ENCODE measurements around the gene ZNF142.

The ZNF142 gene

GRCh38 chr2:218648787-218649100 lies 10.7 kb downstream of the ZNF142 start:
- Histone ChIP-seq H3K4me1 (ENCODE audit: control extremely low read depth in 1 of 4, control insufficient read depth in 4 of 4, insufficient read depth in 4 of 4, low read length in 3 of 4) (no peaks in the 10 kb centered on the region), H3K27ac (ENCODE audit: insufficient read depth in 1 of 2, low read depth in 1 of 2, low read length in 2 of 2, poor library complexity in 1 of 2, severe bottlenecking in 2 of 2) (no peak overlapping the region), H3K9me3 (ENCODE audit: control extremely low read depth in 1 of 5, control insufficient read depth in 4 of 5, insufficient read depth in 2 of 5, low read depth in 1 of 5, low read length in 4 of 5) (no peaks in the 10 kb centered on the region), H3K4me3 (ENCODE audit: control insufficient read depth in 1 of 7, extremely low read depth in 1 of 7, insufficient read depth in 4 of 7, low read depth in 2 of 7, low read length in 6 of 7) (no peak overlapping the region), H3K27me3 (replicated peaks in 2 of 5; ENCODE audit: control insufficient read depth in 4 of 5, insufficient read depth in 5 of 5, low read length in 4 of 5) (no peaks in the 10 kb centered on the region), H3K36me3 (ENCODE audit: control insufficient read depth in 4 of 4, insufficient read depth in 4 of 4, low read length in 3 of 4) (peaks cover 18 to 91% (median 73%) of the 10 kb centered on the region in 4 experiments)
- POLR2A ChIA-PET = no interaction called here
- no peak for DNase-seq
- 94% methylated on average over 11 of the region's 11 CpGs for WGBS (ENCODE audit: insufficient coverage)
- CTCF ChIA-PET = interaction anchor here (1.0 to 11.1 kb wide), 7 partner anchors 9 to 200 kb away, joined by 3 to 75 read pairs (median 4); partner anchors contain the start of genes BCS1L, PLCD4 and ZNF142

DNA sequence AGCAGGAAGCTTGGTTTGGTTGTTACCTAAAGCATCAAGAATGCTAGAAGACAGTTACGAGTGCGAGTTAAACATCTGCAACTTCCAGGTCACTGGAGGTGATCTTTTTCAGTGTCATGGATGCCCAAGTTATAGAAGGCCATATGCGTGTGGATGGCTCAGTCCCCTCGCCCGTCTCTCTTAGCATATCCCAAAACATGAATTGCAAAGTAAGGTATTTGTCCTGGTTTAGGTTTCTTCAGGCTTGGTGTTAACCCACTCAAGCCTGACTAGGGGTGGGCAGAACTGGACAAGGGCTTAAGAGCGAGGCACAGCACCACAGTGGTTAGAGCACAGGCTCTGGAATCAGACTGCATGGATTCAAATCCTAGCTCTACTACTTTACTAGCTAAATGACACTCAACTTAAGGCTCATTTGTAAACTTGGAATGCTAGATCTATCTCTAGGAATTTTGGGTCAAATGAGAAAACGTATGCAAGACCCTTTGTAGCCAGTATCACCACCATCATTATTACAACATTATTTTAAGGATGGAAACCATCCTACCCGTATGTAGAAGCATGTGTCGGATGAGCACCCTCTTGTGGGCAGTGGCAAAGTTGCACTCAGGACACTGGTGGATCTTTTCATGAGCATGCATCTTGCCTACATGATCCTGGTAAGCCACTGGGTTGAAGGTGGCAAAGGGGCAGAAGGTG lies 11.2 kb downstream of the ZNF142 start:
- Histone ChIP-seq H3K4me1 (ENCODE audit: control extremely low read depth in 1 of 4, control insufficient read depth in 4 of 4, insufficient read depth in 4 of 4, low read length in 3 of 4) (no peaks in the 10 kb centered on the region), H3K9me3 (ENCODE audit: control extremely low read depth in 1 of 5, control insufficient read depth in 4 of 5, insufficient read depth in 2 of 5, low read depth in 1 of 5, low read length in 4 of 5) (no peaks in the 10 kb centered on the region), H3K4me3 (ENCODE audit: control insufficient read depth in 1 of 7, extremely low read depth in 1 of 7, insufficient read depth in 4 of 7, low read depth in 2 of 7, low read length in 6 of 7) (no peak overlapping the region), H3K27me3 (replicated peaks in 2 of 5; ENCODE audit: control insufficient read depth in 4 of 5, insufficient read depth in 5 of 5, low read length in 4 of 5) (no peaks in the 10 kb centered on the region), H3K36me3 (ENCODE audit: control insufficient read depth in 4 of 4, insufficient read depth in 4 of 4, low read length in 3 of 4) (peaks cover 18 to 92% (median 74%) of the 10 kb centered on the region in 4 experiments), H3K27ac (ENCODE audit: insufficient read depth in 1 of 2, low read depth in 1 of 2, low read length in 2 of 2, poor library complexity in 1 of 2, severe bottlenecking in 2 of 2) (no peak overlapping the region)
- ChIA-PET CTCF (interaction anchor here (1.0 to 11.1 kb wide), 7 partner anchors 9 to 355 kb away, joined by 3 to 75 read pairs (median 4); partner anchors contain the start of genes BCS1L, PLCD4 and ZNF142), POLR2A (no interaction called here)
- 82% methylated on average over 8 of the region's 9 CpGs for WGBS (ENCODE audit: insufficient coverage)
- peak; percentile 67 to 78 (median 72) for DNase-seq

- no peak overlapping the region for H3K27ac ChIP-seq (ENCODE audit: insufficient read depth in 1 of 2, low read depth in 1 of 2, low read length in 2 of 2, poor library complexity in 1 of 2, severe bottlenecking in 2 of 2)
- H3K9me3 ChIP-seq (ENCODE audit: control extremely low read depth in 1 of 5, control insufficient read depth in 4 of 5, insufficient read depth in 2 of 5, low read depth in 1 of 5, low read length in 4 of 5) = no peaks in the 10 kb centered on the region
- no CpG with 5 or more reads among the region's 1 CpG for WGBS (ENCODE audit: insufficient coverage)
- ChIA-PET CTCF (interaction anchor here (0.9 to 11.1 kb wide), 3 partner anchors 13 to 354 kb away, joined by 4 to 75 read pairs (median 4); partner anchors contain the start of genes BCS1L and ZNF142), POLR2A (no interaction called here)
- no peaks in the 10 kb centered on the region for H3K27me3 ChIP-seq (replicated peaks in 2 of 5; ENCODE audit: control insufficient read depth in 4 of 5, insufficient read depth in 5 of 5, low read length in 4 of 5)
- H3K4me1 ChIP-seq (ENCODE audit: control extremely low read depth in 1 of 4, control insufficient read depth in 4 of 4, insufficient read depth in 4 of 4, low read length in 3 of 4) = no peaks in the 10 kb centered on the region
- H3K4me3 ChIP-seq (ENCODE audit: control insufficient read depth in 1 of 7, extremely low read depth in 1 of 7, insufficient read depth in 4 of 7, low read depth in 2 of 7, low read length in 6 of 7) = no peak overlapping the region
- DNase-seq = no peak
- peaks cover 24 to 88% (median 70%) of the 10 kb centered on the region in 4 experiments for H3K36me3 ChIP-seq (ENCODE audit: control insufficient read depth in 4 of 4, insufficient read depth in 4 of 4, low read length in 3 of 4)
Measured at GRCh38 chr2:218645126-218645525, 14.3 kb downstream of the ZNF142 start.

- Histone ChIP-seq H3K27ac (ENCODE audit: insufficient read depth in 1 of 2, low read depth in 1 of 2, low read length in 2 of 2, poor library complexity in 1 of 2, severe bottlenecking in 2 of 2) (no peak overlapping the region), H3K27me3 (replicated peaks in 2 of 5; ENCODE audit: control insufficient read depth in 4 of 5, insufficient read depth in 5 of 5, low read length in 4 of 5) (no peaks in the 10 kb centered on the region), H3K36me3 (ENCODE audit: control insufficient read depth in 4 of 4, insufficient read depth in 4 of 4, low read length in 3 of 4) (peaks cover 24 to 87% (median 70%) of the 10 kb centered on the region in 4 experiments), H3K4me3 (ENCODE audit: control insufficient read depth in 1 of 7, extremely low read depth in 1 of 7, insufficient read depth in 4 of 7, low read depth in 2 of 7, low read length in 6 of 7) (no peak overlapping the region), H3K9me3 (ENCODE audit: control extremely low read depth in 1 of 5, control insufficient read depth in 4 of 5, insufficient read depth in 2 of 5, low read depth in 1 of 5, low read length in 4 of 5) (no peaks in the 10 kb centered on the region), H3K4me1 (ENCODE audit: control extremely low read depth in 1 of 4, control insufficient read depth in 4 of 4, insufficient read depth in 4 of 4, low read length in 3 of 4) (no peaks in the 10 kb centered on the region)
- DNase-seq = no peak
- ChIA-PET POLR2A (no interaction called here), CTCF (interaction anchor here (11.1 kb wide), 1 partner anchor 13 kb away, joined by 75 read pairs; the partner anchor contains the start of genes BCS1L and ZNF142)
- 94% methylated on average over 10 of the region's 11 CpGs for WGBS (ENCODE audit: insufficient coverage)
Measured at GRCh38 chr2:218644721-218645120, 14.7 kb downstream of the ZNF142 start.

GRCh38 chr2:218643751-218644310 lies 15.6 kb downstream of the ZNF142 start:
- Histone ChIP-seq H3K4me3 (ENCODE audit: control insufficient read depth in 1 of 7, extremely low read depth in 1 of 7, insufficient read depth in 4 of 7, low read depth in 2 of 7, low read length in 6 of 7) (no peak overlapping the region), H3K27ac (ENCODE audit: insufficient read depth in 1 of 2, low read depth in 1 of 2, low read length in 2 of 2, poor library complexity in 1 of 2, severe bottlenecking in 2 of 2) (no peak overlapping the region), H3K4me1 (ENCODE audit: control extremely low read depth in 1 of 4, control insufficient read depth in 4 of 4, insufficient read depth in 4 of 4, low read length in 3 of 4) (no peaks in the 10 kb centered on the region), H3K9me3 (ENCODE audit: control extremely low read depth in 1 of 5, control insufficient read depth in 4 of 5, insufficient read depth in 2 of 5, low read depth in 1 of 5, low read length in 4 of 5) (no peaks in the 10 kb centered on the region), H3K36me3 (ENCODE audit: control insufficient read depth in 4 of 4, insufficient read depth in 4 of 4, low read length in 3 of 4) (peaks cover 28 to 86% (median 68%) of the 10 kb centered on the region in 4 experiments), H3K27me3 (replicated peaks in 2 of 5; ENCODE audit: control insufficient read depth in 4 of 5, insufficient read depth in 5 of 5, low read length in 4 of 5) (no peaks in the 10 kb centered on the region)
- POLR2A ChIA-PET = no interaction called here
- CTCF ChIA-PET = interaction anchor here (0.7 to 11.1 kb wide), 2 partner anchors 14 to 798 kb away, joined by 3 to 75 read pairs; partner anchors contain the start of genes BCS1L and ZNF142
- 97% methylated on average over 9 of the region's 10 CpGs for WGBS (ENCODE audit: insufficient coverage)
- DNase-seq = no peak

GRCh38 chr2:218642786-218643185 lies 16.6 kb downstream of the ZNF142 start:
- no peaks in the 10 kb centered on the region for H3K4me1 ChIP-seq (ENCODE audit: control extremely low read depth in 1 of 4, control insufficient read depth in 4 of 4, insufficient read depth in 4 of 4, low read length in 3 of 4)
- CTCF ChIA-PET = interaction anchor here (1.0 to 11.1 kb wide), 3 partner anchors 15 to 205 kb away, joined by 3 to 75 read pairs (median 3); partner anchors contain the start of genes BCS1L and ZNF142
- no peaks in the 10 kb centered on the region for H3K9me3 ChIP-seq (ENCODE audit: control extremely low read depth in 1 of 5, control insufficient read depth in 4 of 5, insufficient read depth in 2 of 5, low read depth in 1 of 5, low read length in 4 of 5)
- no peak for DNase-seq
- H3K27ac ChIP-seq (ENCODE audit: insufficient read depth in 1 of 2, low read depth in 1 of 2, low read length in 2 of 2, poor library complexity in 1 of 2, severe bottlenecking in 2 of 2) = no peak overlapping the region
- peaks cover 31 to 86% (median 70%) of the 10 kb centered on the region in 4 experiments for H3K36me3 ChIP-seq (ENCODE audit: control insufficient read depth in 4 of 4, insufficient read depth in 4 of 4, low read length in 3 of 4)
- POLR2A ChIA-PET = no interaction called here
- H3K4me3 ChIP-seq (ENCODE audit: control insufficient read depth in 1 of 7, extremely low read depth in 1 of 7, insufficient read depth in 4 of 7, low read depth in 2 of 7, low read length in 6 of 7) = no peak overlapping the region
- H3K27me3 ChIP-seq (replicated peaks in 2 of 5; ENCODE audit: control insufficient read depth in 4 of 5, insufficient read depth in 5 of 5, low read length in 4 of 5) = no peaks in the 10 kb centered on the region
- 96% methylated on average over 17 of the region's 17 CpGs for WGBS (ENCODE audit: insufficient coverage)

DNA sequence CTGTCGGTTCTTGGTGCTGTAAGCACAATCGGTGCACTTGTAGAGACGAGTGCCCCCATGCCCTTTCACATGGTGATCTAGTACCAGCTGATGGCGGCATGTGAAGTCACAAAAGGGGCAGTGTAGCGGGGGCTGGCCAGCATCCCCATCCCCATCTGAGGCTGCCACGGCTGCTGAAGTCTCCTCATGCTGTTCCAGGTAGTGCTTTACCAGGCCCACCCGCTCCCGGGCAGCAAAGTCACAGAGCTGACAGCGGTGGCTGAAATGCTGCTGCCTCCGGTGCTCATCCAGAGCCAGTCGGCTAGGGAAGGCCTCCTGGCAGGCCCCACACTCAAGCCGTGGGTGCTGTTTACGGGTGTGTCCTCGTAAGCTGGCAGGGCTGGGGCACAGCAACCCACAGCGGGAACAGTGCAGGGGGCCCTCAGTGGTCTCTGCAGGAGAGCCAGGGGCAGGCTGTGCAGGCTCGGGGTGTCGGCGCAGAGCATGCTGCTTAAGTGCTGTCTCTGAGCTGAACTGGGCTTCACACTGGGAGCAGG lies 17.2 kb downstream of the ZNF142 start:
- POLR2A ChIA-PET = no interaction called here
- CTCF ChIA-PET = interaction anchor here (1.0 to 11.1 kb wide), 3 partner anchors 16 to 205 kb away, joined by 3 to 75 read pairs (median 3); partner anchors contain the start of genes BCS1L and ZNF142

More for the DNA sequence above, 17.2 kb downstream of the ZNF142 start:
- Histone ChIP-seq H3K4me3 (ENCODE audit: control insufficient read depth in 1 of 7, extremely low read depth in 1 of 7, insufficient read depth in 4 of 7, low read depth in 2 of 7, low read length in 6 of 7) (no peak overlapping the region), H3K4me1 (ENCODE audit: control extremely low read depth in 1 of 4, control insufficient read depth in 4 of 4, insufficient read depth in 4 of 4, low read length in 3 of 4) (no peaks in the 10 kb centered on the region), H3K9me3 (ENCODE audit: control extremely low read depth in 1 of 5, control insufficient read depth in 4 of 5, insufficient read depth in 2 of 5, low read depth in 1 of 5, low read length in 4 of 5) (no peaks in the 10 kb centered on the region), H3K27ac (ENCODE audit: insufficient read depth in 1 of 2, low read depth in 1 of 2, low read length in 2 of 2, poor library complexity in 1 of 2, severe bottlenecking in 2 of 2) (no peak overlapping the region), H3K27me3 (replicated peaks in 2 of 5; ENCODE audit: control insufficient read depth in 4 of 5, insufficient read depth in 5 of 5, low read length in 4 of 5) (no peaks in the 10 kb centered on the region), H3K36me3 (ENCODE audit: control insufficient read depth in 4 of 4, insufficient read depth in 4 of 4, low read length in 3 of 4) (peaks cover 35 to 87% (median 71%) of the 10 kb centered on the region in 4 experiments)
- no peak for DNase-seq
- 96% methylated on average over 17 of the region's 18 CpGs for WGBS (ENCODE audit: insufficient coverage)

Data from common myeloid progenitor, CD34-positive (primary cell).